ENCODE data around the gene SSBP2. TPM values are rescaled to one million over a fixed set of nuclear protein-coding genes. Genes with fewer than 3 reads are reported as not detected.
A peak's percentile ranks its signal among the peaks of the same experiment; 100 is the strongest.

The SSBP2 gene
- total and polyA plus RNA-seq, 2 donors (not counting 1 experiment from before 2014, with no cell fraction given), result 44.4 to 63.1 TPM

DNA sequence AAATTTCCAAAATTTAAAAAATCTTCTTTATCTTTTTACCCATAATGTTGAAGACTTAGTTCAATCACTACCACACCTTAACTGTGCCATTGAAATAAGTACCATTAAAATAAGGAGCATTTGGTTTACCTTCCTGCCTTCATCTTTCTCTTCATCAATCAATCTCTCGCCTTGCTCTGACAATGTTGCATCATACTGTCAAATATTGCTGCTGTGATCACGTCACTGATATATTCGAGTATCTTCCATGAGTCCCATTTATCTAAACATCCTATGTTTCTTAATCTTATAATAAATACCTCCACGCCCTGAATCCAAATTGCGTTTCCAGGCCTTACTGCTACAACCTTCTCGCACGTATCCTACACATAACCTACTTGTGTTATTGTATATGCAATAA is 201.8 kb downstream of the SSBP2 start:
- no peaks in the 10 kb centered on the region for H3K9me3 ChIP-seq (ENCODE audit: control insufficient read depth, insufficient read depth, low read depth, low read length)
- no peak for DNase-seq (ENCODE audit: low read depth in 2 of 2)
- no peaks in the 10 kb centered on the region for H3K36me3 ChIP-seq (ENCODE audit: control insufficient read depth, insufficient read depth, low read length)
- H3K27ac ChIP-seq (ENCODE audit: insufficient read depth, low read length), result no peak overlapping the region
- H3K4me3 ChIP-seq (replicated peaks in 1 of 4; ENCODE audit: control extremely low read depth in 1 of 4, insufficient read depth in 1 of 4, low read depth in 3 of 4, low read length in 4 of 4), result no peak overlapping the region
- H3K9ac ChIP-seq (ENCODE audit: insufficient read depth, low read length), result no peak overlapping the region
- TF ChIP-seq, protein P1, sequence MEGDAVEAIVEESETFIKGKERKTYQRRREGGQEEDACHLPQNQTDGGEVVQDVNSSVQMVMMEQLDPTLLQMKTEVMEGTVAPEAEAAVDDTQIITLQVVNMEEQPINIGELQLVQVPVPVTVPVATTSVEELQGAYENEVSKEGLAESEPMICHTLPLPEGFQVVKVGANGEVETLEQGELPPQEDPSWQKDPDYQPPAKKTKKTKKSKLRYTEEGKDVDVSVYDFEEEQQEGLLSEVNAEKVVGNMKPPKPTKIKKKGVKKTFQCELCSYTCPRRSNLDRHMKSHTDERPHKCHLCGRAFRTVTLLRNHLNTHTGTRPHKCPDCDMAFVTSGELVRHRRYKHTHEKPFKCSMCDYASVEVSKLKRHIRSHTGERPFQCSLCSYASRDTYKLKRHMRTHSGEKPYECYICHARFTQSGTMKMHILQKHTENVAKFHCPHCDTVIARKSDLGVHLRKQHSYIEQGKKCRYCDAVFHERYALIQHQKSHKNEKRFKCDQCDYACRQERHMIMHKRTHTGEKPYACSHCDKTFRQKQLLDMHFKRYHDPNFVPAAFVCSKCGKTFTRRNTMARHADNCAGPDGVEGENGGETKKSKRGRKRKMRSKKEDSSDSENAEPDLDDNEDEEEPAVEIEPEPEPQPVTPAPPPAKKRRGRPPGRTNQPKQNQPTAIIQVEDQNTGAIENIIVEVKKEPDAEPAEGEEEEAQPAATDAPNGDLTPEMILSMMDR (conservative IDR thresholded peaks at IDR 0.05 in 1 of 2, IDR thresholded peaks at IDR 0.05 in 1 of 2; ENCODE audit: low read depth in 1 of 2, low read length in 2 of 2), result no peak
- TF ChIP-seq EZH2 (IDR thresholded peaks at IDR 0.05; ENCODE audit: low read length, missing control alignments), result no peak
- no peaks in the 10 kb centered on the region for H4K20me1 ChIP-seq (ENCODE audit: control insufficient read depth, extremely low read depth, insufficient read depth, low read length)
- H3K4me1 ChIP-seq (ENCODE audit: control insufficient read depth, extremely low read depth, insufficient read depth, low read length), result no peaks in the 10 kb centered on the region
- H3K4me2 ChIP-seq (ENCODE audit: extremely low read depth, insufficient read depth, low read length), result no peak overlapping the region
- no peak overlapping the region for H2AFZ ChIP-seq (ENCODE audit: low read length)
- no peaks in the 10 kb centered on the region for H3K27me3 ChIP-seq (ENCODE audit: control insufficient read depth, insufficient read depth, low read length)
- H3K79me2 ChIP-seq (ENCODE audit: control insufficient read depth, insufficient read depth, low read length), result no peaks in the 10 kb centered on the region

DNA sequence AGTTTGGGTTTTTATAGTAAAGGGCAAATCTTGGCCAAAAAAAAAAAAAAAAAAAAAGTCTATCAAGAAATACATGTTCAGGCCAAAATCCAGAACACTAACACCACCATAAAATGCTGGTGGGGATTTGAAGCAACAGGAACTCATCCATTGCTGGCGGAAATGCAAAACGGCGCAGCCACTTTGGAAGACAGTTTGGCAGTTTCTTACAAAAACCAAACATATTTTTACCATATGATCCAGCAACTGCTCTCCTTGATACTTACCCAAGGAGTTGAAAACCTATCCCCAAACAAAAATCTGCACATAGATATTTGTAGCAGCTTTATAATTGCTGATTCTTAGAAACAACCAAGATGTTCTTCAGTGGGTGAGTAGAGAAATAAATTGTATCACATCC is 203.9 kb downstream of the SSBP2 start:
- Histone ChIP-seq H3K9me3 (ENCODE audit: control insufficient read depth, insufficient read depth, low read depth, low read length) (no peaks in the 10 kb centered on the region), H3K36me3 (ENCODE audit: control insufficient read depth, insufficient read depth, low read length) (no peaks in the 10 kb centered on the region), H4K20me1 (ENCODE audit: control insufficient read depth, extremely low read depth, insufficient read depth, low read length) (no peaks in the 10 kb centered on the region), H3K4me1 (ENCODE audit: control insufficient read depth, extremely low read depth, insufficient read depth, low read length) (no peaks in the 10 kb centered on the region), H3K4me3 (replicated peaks in 1 of 4; ENCODE audit: control extremely low read depth in 1 of 4, insufficient read depth in 1 of 4, low read depth in 3 of 4, low read length in 4 of 4) (no peak overlapping the region), H3K79me2 (ENCODE audit: control insufficient read depth, insufficient read depth, low read length) (no peaks in the 10 kb centered on the region), H3K27me3 (ENCODE audit: control insufficient read depth, insufficient read depth, low read length) (no peaks in the 10 kb centered on the region), H2AFZ (ENCODE audit: low read length) (no peak overlapping the region), H3K27ac (ENCODE audit: insufficient read depth, low read length) (no peak overlapping the region), H3K4me2 (ENCODE audit: extremely low read depth, insufficient read depth, low read length) (no peak overlapping the region), H3K9ac (ENCODE audit: insufficient read depth, low read length) (no peak overlapping the region)
- no peak for DNase-seq (ENCODE audit: low read depth in 2 of 2)
- no peak for TF ChIP-seq EZH2 (IDR thresholded peaks at IDR 0.05; ENCODE audit: low read length, missing control alignments)
- TF ChIP-seq, protein P1 (conservative IDR thresholded peaks at IDR 0.05 in 1 of 2, IDR thresholded peaks at IDR 0.05 in 1 of 2; ENCODE audit: low read depth in 1 of 2, low read length in 2 of 2), result no peak

DNA sequence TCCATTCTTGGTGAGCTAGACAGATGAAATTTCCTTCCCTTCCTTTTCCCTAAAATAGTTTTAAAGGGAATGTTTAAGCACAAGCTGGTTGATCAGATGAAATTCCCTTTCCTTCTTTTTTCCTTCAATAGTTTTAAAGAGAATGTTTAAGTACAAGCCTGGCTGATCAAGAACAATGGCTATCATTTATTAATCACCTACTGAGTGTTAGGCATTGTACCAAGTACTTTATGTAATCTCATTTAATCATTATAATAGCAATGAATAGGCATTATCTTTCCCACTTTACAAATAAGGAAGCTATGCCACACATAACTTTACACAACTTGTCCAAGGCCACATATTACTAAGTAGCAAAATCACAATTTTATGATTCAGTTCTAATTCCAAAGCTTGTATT is 205.0 kb downstream of the SSBP2 start:
- Histone ChIP-seq H3K27ac (ENCODE audit: insufficient read depth, low read length) (no peak overlapping the region), H3K4me2 (ENCODE audit: extremely low read depth, insufficient read depth, low read length) (no peak overlapping the region), H3K79me2 (ENCODE audit: control insufficient read depth, insufficient read depth, low read length) (no peaks in the 10 kb centered on the region), H3K9me3 (ENCODE audit: control insufficient read depth, insufficient read depth, low read depth, low read length) (no peaks in the 10 kb centered on the region), H4K20me1 (ENCODE audit: control insufficient read depth, extremely low read depth, insufficient read depth, low read length) (no peaks in the 10 kb centered on the region), H3K36me3 (ENCODE audit: control insufficient read depth, insufficient read depth, low read length) (no peaks in the 10 kb centered on the region), H3K9ac (ENCODE audit: insufficient read depth, low read length) (no peak overlapping the region), H3K4me3 (replicated peaks in 1 of 4; ENCODE audit: control extremely low read depth in 1 of 4, insufficient read depth in 1 of 4, low read depth in 3 of 4, low read length in 4 of 4) (no peak overlapping the region), H3K4me1 (ENCODE audit: control insufficient read depth, extremely low read depth, insufficient read depth, low read length) (no peaks in the 10 kb centered on the region), H2AFZ (ENCODE audit: low read length) (no peak overlapping the region), H3K27me3 (ENCODE audit: control insufficient read depth, insufficient read depth, low read length) (no peaks in the 10 kb centered on the region)
- TF ChIP-seq, protein P1 (conservative IDR thresholded peaks at IDR 0.05 in 1 of 2, IDR thresholded peaks at IDR 0.05 in 1 of 2; ENCODE audit: low read depth in 1 of 2, low read length in 2 of 2), result no peak
- TF ChIP-seq EZH2 (IDR thresholded peaks at IDR 0.05; ENCODE audit: low read length, missing control alignments), result no peak
- DNase-seq (ENCODE audit: low read depth in 2 of 2), result peak in 1 of 2 donors; percentile 5
